B cell (primary cell): ENCODE measurements around the gene DCDC2C. TPM values are rescaled to one million over a fixed set of nuclear protein-coding genes. Genes with fewer than 3 reads are reported as not detected.

Experiments used
- ATAC-seq: fragments of 200-7000 bp; cut with Tn5 transposase; one replicate; pipeline ENCODE4 v1.10.0; 2021; ENCODE audit warnings: low read depth, mild to moderate bottlenecking, moderate number of reproducible peaks, moderate library complexity
- CTCF ChIA-PET: fragments of 350-600 bp; sonication (Branson Sonifier 250); formaldehyde crosslinking; loops from one replicate; lab custom pipeline; 2021; ENCODE audit warnings: antibody characterized with exemption, inconsistent platforms; lab: Charles Lee
- POLR2A ChIA-PET: fragments of 350-600 bp; sonication (Branson Sonifier 250); formaldehyde crosslinking; loops from one replicate; lab custom pipeline; 2021; ENCODE audit warnings: antibody characterized with exemption; lab: Charles Lee
- DNase-seq: peaks from one replicate; pipeline ENCODE4 v3.0.0; 2013
- H2AFZ ChIP-seq: 2 replicates; pipeline ENCODE4 v1.6.1; 2012; ENCODE audit warnings: mild to moderate bottlenecking, low read depth, low read length; ENCODE audit not compliant: insufficient read depth, poor library complexity, severe bottlenecking
- H3K27ac ChIP-seq, 2 donors: 1 replicate in 1 of 2; 2 replicates in 1 of 2; pipeline ENCODE4 v1.5.1; 2012 to 2013; ENCODE audit warnings: low read length in 2 of 2, mild to moderate bottlenecking in 2 of 2, moderate library complexity in 1 of 2
- H3K27me3 ChIP-seq, 4 experiments: fragments of 200-600 bp in 1 of 4; sonication (generic) in 1 of 4; replicated peaks in 1 of 4; 1 replicate in 2 of 4; 2 replicates in 2 of 4; pipeline versions ENCODE4 v1.6.1 to v1.7.0; 2013 to 2016; ENCODE audit warnings: low read length in 3 of 4, mild to moderate bottlenecking in 2 of 4, mixed read lengths in 1 of 4, moderate library complexity in 1 of 4; ENCODE audit not compliant: insufficient read depth in 4 of 4, control insufficient read depth in 3 of 4; ENCODE audit errors: control extremely low read depth in 1 of 4
- H3K36me3 ChIP-seq, 2 experiments: replicated peaks in 1 of 2; 1 replicate in 1 of 2; 2 replicates in 1 of 2; pipeline versions ENCODE4 v1.6.1 to v1.7.1; 2013; ENCODE audit warnings: low read length in 1 of 2; ENCODE audit not compliant: insufficient read depth in 2 of 2, control insufficient read depth in 1 of 2; ENCODE audit errors: control extremely low read depth in 1 of 2, extremely low read depth in 1 of 2
- H3K4me1 ChIP-seq, 2 donors: fragments of 200-600 bp in 1 of 2; sonication (generic) in 1 of 2; 1 replicate in 1 of 2; 2 replicates in 1 of 2; pipeline versions ENCODE4 v1.5.1 to v1.6.1; 2013 to 2017; ENCODE audit warnings: low read length in 2 of 2; ENCODE audit not compliant: control insufficient read depth in 2 of 2, insufficient read depth in 2 of 2
- H3K4me2 ChIP-seq: replicated peaks from 2 replicates; pipeline ENCODE3; 2012; ENCODE audit warnings: mild to moderate bottlenecking, low read depth, low read length; ENCODE audit not compliant: poor library complexity, severe bottlenecking
- H3K4me3 ChIP-seq, 5 experiments: fragments of 200-600 bp in 1 of 5; sonication (generic) in 1 of 5; 1 replicate in 3 of 5; 2 replicates in 2 of 5; pipeline versions ENCODE4 v1.5.1 to v1.7.0; 2011 to 2016; ENCODE audit warnings: low read length in 4 of 5, mild to moderate bottlenecking in 4 of 5, low read depth in 2 of 5, control low read depth in 1 of 5, moderate library complexity in 1 of 5; ENCODE audit not compliant: insufficient read depth in 1 of 5; ENCODE audit errors: control extremely low read depth in 1 of 5, extremely low read depth in 1 of 5
- H3K79me2 ChIP-seq: fragments of 200-600 bp; sonication (generic); one replicate; pipeline ENCODE4 v1.6.0; 2016; ENCODE audit warnings: low read length; ENCODE audit not compliant: control insufficient read depth, insufficient read depth
- H3K9ac ChIP-seq: fragments of 200-600 bp; sonication (generic); 2 replicates; pipeline ENCODE4 v1.6.1; 2017; ENCODE audit warnings: mild to moderate bottlenecking, low read length, moderate library complexity
- H3K9me3 ChIP-seq, 3 donors: one replicate each; pipeline versions ENCODE4 v1.6.1 to v1.7.1; 2013; ENCODE audit warnings: low read length in 2 of 3; ENCODE audit not compliant: control insufficient read depth in 2 of 3, insufficient read depth in 1 of 3; ENCODE audit errors: control extremely low read depth in 1 of 3
- H4K20me1 ChIP-seq: 2 replicates; pipeline ENCODE4 v1.6.0; 2012; ENCODE audit warnings: mild to moderate bottlenecking, low read length; ENCODE audit not compliant: insufficient read depth, control insufficient read depth, poor library complexity, severe bottlenecking
- H3K27ac Mint-ChIP-seq: one replicate; pipeline ENCODE4 v1.8.0; 2021; ENCODE audit warnings: mixed read lengths
- H3K27me3 Mint-ChIP-seq: one replicate; pipeline ENCODE4 v1.8.0; 2021; ENCODE audit warnings: mixed read lengths
- H3K4me1 Mint-ChIP-seq: one replicate; pipeline ENCODE4 v1.8.0; 2021; ENCODE audit warnings: mixed read lengths
- H3K4me3 Mint-ChIP-seq: one replicate; pipeline ENCODE4 v1.8.0; 2021; ENCODE audit warnings: mixed read lengths
- H3K9me3 Mint-ChIP-seq: one replicate; pipeline ENCODE4 v1.8.0; 2022; ENCODE audit warnings: mixed read lengths; ENCODE audit not compliant: insufficient read depth
- CTCF ChIP-seq: fragments of 200-600 bp; IDR thresholded peaks from one replicate; pipeline ENCODE4 v1.8.0; 2022; ENCODE audit warnings: antibody characterized with exemption, mild to moderate bottlenecking
- EZH2 ChIP-seq: IDR thresholded peaks from 2 replicates; pipeline ENCODE4 v1.6.1; 2012; ENCODE audit warnings: borderline replicate concordance, low read depth, mild to moderate bottlenecking, moderate library complexity, low read length; ENCODE audit not compliant: insufficient read depth, poor library complexity, severe bottlenecking
- WGBS: methylation state at CpG from one replicate; pipeline ENCODE4 v1.1.5; 2013; ENCODE audit warnings: missing lambda C conversion rate; ENCODE audit not compliant: insufficient coverage; 5-methylcytosine and 5-hydroxymethylcytosine counted together
- intact Hi-C: fragments of 100-400 bp; cut with micrococcal nuclease; formaldehyde crosslinking; loops from one replicate; pipeline ENCODE4 v1.10.0; 2022
- polyA plus RNA-seq: library from polyadenylated mRNA; depleted of rRNA; stranded (reverse); fragments of >200 nt; gene quantifications from 2 replicates; pipeline ENCODE4 v1.2.3, GENCODE V29; 2012
- total RNA-seq, 2 donors: library from RNA; stranded (reverse); fragments of 120-200 nt in 1 of 2; gene quantifications; 1 replicate in 1 of 2; 2 replicates in 1 of 2; pipeline versions ENCODE4 v1.2.3 to v1.2.4, GENCODE V29; 2013 to 2022

Gene DCDC2C
- total and polyA plus RNA-seq, 2 donors (not counting 1 experiment from before 2014, with no cell fraction given), result not detected

GRCh38 chr2:3766824-3767223 is 63.4 kb downstream of the DCDC2C start:
- WGBS, result 94% methylated on average over 13 of the region's 14 CpGs
- intact Hi-C loops, result no loop called here
- H3K4me2 ChIP-seq, result no peak overlapping the region
- H3K27me3 ChIP-seq, result no peaks in the 10 kb centered on the region
- H3K9ac ChIP-seq, result no peak overlapping the region
- H3K36me3 ChIP-seq, result no peaks in the 10 kb centered on the region
- H2AFZ ChIP-seq, result no peak overlapping the region
- CTCF ChIA-PET, result no interaction called here
- DNase-seq (no peak), ATAC-seq (no peak)
- H3K79me2 ChIP-seq, result no peaks in the 10 kb centered on the region
- Mint-ChIP-seq H3K27me3 (peaks cover 15% of the 10 kb centered on the region), H3K27ac (no peak overlapping the region), H3K9me3 (peaks cover 2% of the 10 kb centered on the region), H3K4me1 (no peaks in the 10 kb centered on the region), H3K4me3 (no peak overlapping the region)
- POLR2A ChIA-PET, result no interaction called here
- no peak overlapping the region for H3K4me3 ChIP-seq
- no peak overlapping the region for H3K27ac ChIP-seq
- H4K20me1 ChIP-seq, result no peaks in the 10 kb centered on the region
- no peak for TF ChIP-seq CTCF
- no peak for TF ChIP-seq EZH2
- no peaks in the 10 kb centered on the region for H3K4me1 ChIP-seq
- peaks cover 0 to 5% (median 0%) of the 10 kb centered on the region in 3 donors for H3K9me3 ChIP-seq

DNA sequence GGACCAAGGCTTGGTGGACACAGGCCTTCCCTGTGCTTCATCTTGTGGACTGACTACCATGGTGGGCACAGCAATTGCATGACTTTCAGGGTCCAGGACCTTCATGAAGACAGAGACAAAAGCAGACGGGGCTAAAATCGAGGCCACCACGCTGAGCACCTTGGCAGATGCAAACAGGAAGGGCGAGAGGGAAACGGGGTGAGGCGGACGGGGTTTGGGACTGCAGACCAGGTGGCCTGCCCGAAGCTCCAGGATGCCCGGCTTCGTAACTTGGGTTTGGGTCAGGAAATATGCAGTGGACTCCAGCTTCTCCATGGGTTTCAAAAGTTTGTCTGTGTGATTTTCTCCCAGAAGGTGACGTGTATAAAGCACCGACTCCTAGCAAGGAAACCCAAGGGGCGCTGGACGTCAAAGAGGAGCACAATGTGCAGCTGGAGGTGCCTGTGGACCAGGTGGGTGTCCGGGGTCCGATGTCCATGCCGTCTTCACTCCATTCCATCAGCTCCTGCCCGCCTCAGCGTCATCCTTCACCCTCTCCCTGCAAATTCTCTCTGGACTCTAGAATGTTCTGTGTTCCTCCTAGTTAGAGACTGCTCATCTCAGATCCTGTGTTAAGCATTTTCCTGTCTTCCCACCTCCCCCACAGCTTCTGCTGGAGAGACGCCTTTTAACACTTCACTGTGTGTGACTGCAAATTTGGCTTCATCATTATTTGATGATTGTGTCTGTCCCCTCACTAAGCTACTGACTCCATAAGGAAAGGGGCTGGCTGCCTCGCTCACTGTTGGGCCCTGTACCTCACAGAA is 65.8 kb downstream of the DCDC2C start:
- CTCF ChIA-PET, result interaction anchor here (0.6 kb wide), 1 partner anchor 40 kb away, joined by 3 read pairs; no protein-coding TSS in a partner anchor
- Histone ChIP-seq H4K20me1 (no peaks in the 10 kb centered on the region), H3K4me1 (no peaks in the 10 kb centered on the region), H3K27ac (no peak overlapping the region), H3K9ac (no peak overlapping the region), H3K4me3 (no peak overlapping the region), H2AFZ (no peak overlapping the region), H3K9me3 (no peaks in the 10 kb centered on the region), H3K36me3 (no peaks in the 10 kb centered on the region), H3K79me2 (no peaks in the 10 kb centered on the region), H3K4me2 (no peak overlapping the region), H3K27me3 (no peaks in the 10 kb centered on the region)
- intact Hi-C loops, result no loop called here
- Mint-ChIP-seq H3K27ac (no peak overlapping the region), H3K4me1 (no peaks in the 10 kb centered on the region), H3K4me3 (no peak overlapping the region), H3K27me3 (peaks cover 17% of the 10 kb centered on the region), H3K9me3 (peaks cover 2% of the 10 kb centered on the region)
- TF ChIP-seq CTCF, result no peak
- TF ChIP-seq EZH2, result no peak
- ATAC-seq (no peak), DNase-seq (no peak)
- POLR2A ChIA-PET, result no interaction called here
- 92% methylated on average over 19 of the region's 21 CpGs for WGBS
